Fibroblast of villous mesenchyme (primary cell): ENCODE results near the gene HEXD. TPM values are rescaled to one million over a fixed set of nuclear protein-coding genes. Genes with fewer than 3 reads are reported as not detected.
"Not testable (repeated sequence)": the region's sequence is repeated elsewhere in the genome, so short reads cannot be mapped to it uniquely, and the experiment has no call there.

Experiments
- DNase-seq: peaks from one replicate; pipeline ENCODE4 v3.0.0-alpha.2; 2010; ENCODE audit warnings: low read depth
- H3K4me3 ChIP-seq: 2 replicates; pipeline ENCODE4 v1.5.1; 2011; ENCODE audit warnings: low read depth, mild to moderate bottlenecking, low read length
- total RNA-seq: library from RNA; depleted of rRNA; stranded (reverse); fragments of >200 nt; gene quantifications from 2 replicates; pipeline ENCODE4 v1.2.3, GENCODE V29; 2012
- TF ChIP-seq, protein P1 (sequence below): IDR thresholded peaks from 2 replicates; pipeline ENCODE4 v1.5.1; 2012; ENCODE audit warnings: low read depth, mild to moderate bottlenecking, low read length; ENCODE audit not compliant: insufficient read depth

Gene HEXD
- total RNA-seq, 1 donor, result 12.5 TPM

DNA sequence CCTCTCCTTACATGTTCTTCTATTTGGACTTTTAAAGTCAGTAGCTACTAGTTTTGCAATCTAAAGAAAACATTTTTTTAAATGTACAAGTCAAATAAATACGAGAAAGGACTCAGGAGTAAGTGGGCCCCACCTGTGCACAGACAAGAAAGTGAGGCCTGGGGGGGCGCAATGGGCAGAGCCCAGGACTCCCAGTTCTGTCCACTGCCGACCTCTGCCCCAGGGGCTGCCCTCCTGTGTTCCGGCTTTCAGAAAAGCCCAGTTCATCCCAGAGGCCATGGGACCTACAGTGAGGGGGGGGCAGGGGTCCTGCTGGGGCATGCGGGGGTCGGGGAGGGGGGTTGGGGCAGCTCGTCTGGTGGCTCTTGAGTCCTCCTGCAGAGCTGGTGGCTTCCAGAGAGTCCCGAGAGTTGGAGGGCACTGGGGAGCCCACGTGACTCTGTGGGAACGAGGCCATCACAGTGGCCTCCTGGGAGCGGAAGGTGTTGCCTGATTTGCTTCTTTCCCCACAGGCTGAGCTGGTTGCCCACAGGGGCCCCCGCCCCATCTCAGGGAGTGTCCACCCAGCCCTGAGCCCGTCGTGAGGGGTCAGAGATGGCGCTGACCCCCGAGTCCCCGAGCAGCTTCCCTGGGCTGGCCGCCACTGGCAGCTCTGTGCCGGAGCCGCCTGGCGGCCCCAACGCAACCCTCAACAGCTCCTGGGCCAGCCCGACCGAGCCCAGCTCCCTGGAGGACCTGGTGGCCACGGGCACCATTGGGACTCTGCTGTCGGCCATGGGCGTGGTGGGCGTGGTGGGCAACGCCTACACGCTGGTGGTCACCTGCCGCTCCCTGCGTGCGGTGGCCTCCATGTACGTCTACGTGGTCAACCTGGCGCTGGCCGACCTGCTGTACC is 44.2 kb upstream of the HEXD start:
- TF ChIP-seq, protein P1, sequence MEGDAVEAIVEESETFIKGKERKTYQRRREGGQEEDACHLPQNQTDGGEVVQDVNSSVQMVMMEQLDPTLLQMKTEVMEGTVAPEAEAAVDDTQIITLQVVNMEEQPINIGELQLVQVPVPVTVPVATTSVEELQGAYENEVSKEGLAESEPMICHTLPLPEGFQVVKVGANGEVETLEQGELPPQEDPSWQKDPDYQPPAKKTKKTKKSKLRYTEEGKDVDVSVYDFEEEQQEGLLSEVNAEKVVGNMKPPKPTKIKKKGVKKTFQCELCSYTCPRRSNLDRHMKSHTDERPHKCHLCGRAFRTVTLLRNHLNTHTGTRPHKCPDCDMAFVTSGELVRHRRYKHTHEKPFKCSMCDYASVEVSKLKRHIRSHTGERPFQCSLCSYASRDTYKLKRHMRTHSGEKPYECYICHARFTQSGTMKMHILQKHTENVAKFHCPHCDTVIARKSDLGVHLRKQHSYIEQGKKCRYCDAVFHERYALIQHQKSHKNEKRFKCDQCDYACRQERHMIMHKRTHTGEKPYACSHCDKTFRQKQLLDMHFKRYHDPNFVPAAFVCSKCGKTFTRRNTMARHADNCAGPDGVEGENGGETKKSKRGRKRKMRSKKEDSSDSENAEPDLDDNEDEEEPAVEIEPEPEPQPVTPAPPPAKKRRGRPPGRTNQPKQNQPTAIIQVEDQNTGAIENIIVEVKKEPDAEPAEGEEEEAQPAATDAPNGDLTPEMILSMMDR, result no peak
- no peak for DNase-seq
- H3K4me3 ChIP-seq, result no peak overlapping the region

DNA sequence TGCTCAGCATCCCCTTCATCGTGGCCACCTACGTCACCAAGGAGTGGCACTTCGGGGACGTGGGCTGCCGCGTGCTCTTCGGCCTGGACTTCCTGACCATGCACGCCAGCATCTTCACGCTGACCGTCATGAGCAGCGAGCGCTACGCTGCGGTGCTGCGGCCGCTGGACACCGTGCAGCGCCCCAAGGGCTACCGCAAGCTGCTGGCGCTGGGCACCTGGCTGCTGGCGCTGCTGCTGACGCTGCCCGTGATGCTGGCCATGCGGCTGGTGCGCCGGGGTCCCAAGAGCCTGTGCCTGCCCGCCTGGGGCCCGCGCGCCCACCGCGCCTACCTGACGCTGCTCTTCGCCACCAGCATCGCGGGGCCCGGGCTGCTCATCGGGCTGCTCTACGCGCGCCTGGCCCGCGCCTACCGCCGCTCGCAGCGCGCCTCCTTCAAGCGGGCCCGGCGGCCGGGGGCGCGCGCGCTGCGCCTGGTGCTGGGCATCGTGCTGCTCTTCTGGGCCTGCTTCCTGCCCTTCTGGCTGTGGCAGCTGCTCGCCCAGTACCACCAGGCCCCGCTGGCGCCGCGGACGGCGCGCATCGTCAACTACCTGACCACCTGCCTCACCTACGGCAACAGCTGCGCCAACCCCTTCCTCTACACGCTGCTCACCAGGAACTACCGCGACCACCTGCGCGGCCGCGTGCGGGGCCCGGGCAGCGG is 43.4 kb upstream of the HEXD start:
- no peak for DNase-seq
- TF ChIP-seq, protein P1, result no peak
- H3K4me3 ChIP-seq, result no peak overlapping the region

DNA sequence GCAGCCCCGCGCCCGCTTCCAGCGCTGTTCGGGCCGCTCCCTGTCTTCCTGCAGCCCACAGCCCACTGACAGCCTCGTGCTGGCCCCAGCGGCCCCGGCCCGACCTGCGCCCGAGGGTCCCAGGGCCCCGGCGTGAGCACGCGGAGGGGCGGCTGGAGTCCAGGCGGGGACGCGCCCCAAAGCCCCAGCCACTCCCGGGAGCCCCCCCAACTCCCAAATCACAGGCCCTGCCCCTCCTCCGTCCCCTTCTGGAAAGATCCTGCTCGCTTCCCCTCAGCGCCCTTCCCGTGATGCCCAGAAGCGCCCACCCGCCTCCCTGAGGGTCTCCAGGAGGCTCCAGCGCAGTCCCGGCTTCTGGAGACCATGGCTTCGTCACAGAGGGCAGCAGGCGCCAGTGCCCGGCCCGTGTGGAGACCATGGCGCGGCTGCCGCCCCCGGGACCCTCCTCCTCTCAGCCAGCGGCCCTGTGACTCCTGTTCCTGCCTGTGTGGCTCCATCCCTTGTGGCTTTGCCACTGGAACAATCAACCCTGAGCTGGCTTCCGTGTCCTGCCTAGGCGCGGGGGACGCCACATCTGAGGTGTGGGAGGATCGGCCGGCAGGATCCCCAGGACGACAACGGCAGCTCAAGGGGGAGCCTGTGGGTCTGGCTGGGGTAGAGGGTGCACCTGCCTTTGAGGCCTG is 42.6 kb upstream of the HEXD start:
- H3K4me3 ChIP-seq, result no peak overlapping the region
- TF ChIP-seq, protein P1, result no peak
- DNase-seq, result no peak

DNA sequence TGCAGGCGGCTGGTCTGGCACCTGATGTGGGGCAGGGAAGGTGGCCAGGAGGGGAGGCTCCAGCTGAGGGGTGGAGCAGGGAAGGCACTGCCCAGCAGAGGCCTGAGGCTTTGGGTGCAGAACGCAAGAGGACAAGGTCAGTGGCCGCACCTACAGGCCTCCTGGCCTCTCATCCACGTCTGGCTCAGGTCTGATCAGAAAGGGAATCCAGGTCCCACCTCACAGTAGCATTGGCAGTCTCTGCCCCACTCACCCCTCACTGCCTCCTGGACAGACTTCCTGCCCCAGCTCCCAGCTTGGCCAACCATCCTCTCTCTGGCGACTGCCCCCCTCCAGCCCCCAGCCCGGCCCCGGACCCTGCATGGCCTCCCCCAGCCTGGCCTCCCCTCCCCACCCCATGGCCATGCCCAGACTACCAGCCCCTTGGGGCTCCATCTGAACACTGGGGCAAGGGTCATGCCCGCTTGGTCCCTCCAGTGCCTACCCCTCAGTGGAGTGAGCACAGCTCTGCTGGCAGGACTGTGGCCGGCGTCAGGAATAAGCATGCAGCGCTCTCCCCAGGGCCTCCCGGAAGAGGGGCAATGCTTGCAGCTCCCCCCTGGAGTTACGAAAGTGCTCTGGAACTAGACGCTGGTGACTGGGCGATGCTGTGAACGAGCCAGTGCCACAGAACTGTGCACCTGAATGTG is 42.0 kb upstream of the HEXD start:
- TF ChIP-seq, protein P1, result no peak
- no peak for DNase-seq
- H3K4me3 ChIP-seq, result no peak overlapping the region

DNA sequence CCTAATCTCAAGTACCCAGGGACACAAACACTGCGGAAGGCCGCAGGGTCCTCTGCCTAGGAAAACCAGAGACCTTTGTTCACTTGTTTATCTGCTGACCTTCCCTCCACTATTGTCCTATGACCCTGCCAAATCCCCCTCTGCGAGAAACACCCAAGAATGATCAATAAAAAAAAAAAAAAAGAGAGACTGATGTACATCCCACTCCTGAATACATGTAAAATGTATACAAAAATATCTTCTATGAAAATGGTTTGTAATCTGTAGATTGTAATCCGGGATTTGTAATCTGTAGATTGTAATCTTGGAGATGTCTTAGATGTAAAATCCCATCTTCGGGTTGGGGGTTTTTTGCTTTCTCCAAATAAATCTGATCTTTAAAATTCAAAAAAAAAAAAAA is 40.9 kb upstream of the HEXD start:
- DNase-seq, H3K4me3 ChIP-seq: not testable (repeated sequence)

DNA sequence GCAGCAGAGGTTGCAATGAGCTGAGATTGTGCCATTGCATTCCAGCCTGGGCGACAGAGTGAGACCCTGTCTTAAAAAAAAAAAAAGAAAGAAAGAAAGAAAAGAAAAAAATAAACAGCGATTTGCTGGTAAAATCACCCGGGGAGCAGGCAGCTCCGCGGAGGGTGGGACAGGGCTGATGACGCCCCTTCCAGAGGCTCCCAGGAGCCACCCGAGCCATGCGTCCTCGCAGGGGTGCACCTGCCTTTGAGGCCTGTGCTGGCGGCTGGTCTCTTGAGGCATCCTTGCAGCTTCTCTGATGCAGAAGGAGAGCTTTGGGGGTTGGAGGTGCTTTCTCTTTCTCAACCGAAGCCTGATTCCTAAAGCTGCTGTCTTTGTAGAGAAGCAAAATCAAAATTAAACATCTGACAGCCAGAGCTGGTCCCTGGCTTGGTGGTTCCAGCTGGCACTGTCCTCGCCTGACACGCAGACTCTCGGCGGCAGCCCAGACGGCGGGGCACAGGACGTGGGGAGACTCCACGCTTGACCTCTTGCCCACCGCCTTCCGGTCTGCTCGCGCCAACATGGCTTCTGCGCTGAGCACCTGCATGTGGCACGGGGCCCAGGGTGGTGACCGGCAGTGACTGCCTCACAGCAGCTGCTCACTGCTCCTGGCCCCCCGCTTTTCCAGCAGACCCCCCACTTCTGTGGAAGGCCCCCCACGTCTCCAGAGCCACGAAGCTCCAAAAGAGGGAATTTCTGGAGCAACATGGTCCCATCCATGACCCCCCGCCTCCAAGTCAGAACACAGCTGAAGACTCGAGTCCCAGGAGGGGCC is 40.0 kb upstream of the HEXD start:
- DNase-seq, result no peak
- H3K4me3 ChIP-seq, result no peak overlapping the region
- TF ChIP-seq, protein P1, result no peak
